OCI-M2 (cell line): Measurements from ENCODE around the gene KCNN2.
"Not testable (repeated sequence)": the region's sequence is repeated elsewhere in the genome, so short reads cannot be mapped to it uniquely, and the experiment has no call there.

ENCODE experiments used
- DNase-seq: peaks from one replicate; lab custom pipeline; 2025; ENCODE audit not compliant: unreplicated experiment; lab: John Stamatoyannopoulos, UW

Gene KCNN2

GRCh38 chr5:114418176-114419066 is 56.6 kb downstream of the KCNN2 start:
- no peak for DNase-seq

- no peak for DNase-seq
Measured at GRCh38 chr5:114419067-114419388, 57.2 kb downstream of the KCNN2 start.

- no peak for DNase-seq
Measured at GRCh38 chr5:114419959-114420358, 58.1 kb downstream of the KCNN2 start.

- no peak for DNase-seq
Measured at GRCh38 chr5:114427204-114427603, 65.3 kb downstream of the KCNN2 start.

GRCh38 chr5:114430532-114430931 is 68.7 kb downstream of the KCNN2 start:
- DNase-seq = no peak

GRCh38 chr5:114432684-114433083 is 70.8 kb downstream of the KCNN2 start:
- not testable (repeated sequence) for DNase-seq

- no peak for DNase-seq
Measured at GRCh38 chr5:114434396-114435219, 72.7 kb downstream of the KCNN2 start.

GRCh38 chr5:114435220-114435481 is 73.3 kb downstream of the KCNN2 start:
- no peak for DNase-seq

- no peak for DNase-seq
Measured at GRCh38 chr5:114435885-114436299, 74.0 kb downstream of the KCNN2 start.

- no peak for DNase-seq
Measured at GRCh38 chr5:114437936-114438335, 76.1 kb downstream of the KCNN2 start.

- no peak for DNase-seq
Measured at GRCh38 chr5:114438471-114438870, 76.6 kb downstream of the KCNN2 start.

GRCh38 chr5:114447084-114447773 is 85.4 kb downstream of the KCNN2 start:
- DNase-seq = no peak

- no peak for DNase-seq
Measured at GRCh38 chr5:114448481-114448880, 86.6 kb downstream of the KCNN2 start.

- no peak for DNase-seq
Measured at GRCh38 chr5:114449860-114450421, 88.1 kb downstream of the KCNN2 start.

GRCh38 chr5:114450437-114450836 is 88.6 kb downstream of the KCNN2 start:
- no peak for DNase-seq

GRCh38 chr5:114458726-114459125 is 96.9 kb downstream of the KCNN2 start:
- DNase-seq = no peak

GRCh38 chr5:114467171-114467570 is 105.3 kb downstream of the KCNN2 start:
- no peak for DNase-seq

- no peak for DNase-seq
Measured at GRCh38 chr5:114467729-114468128, 105.9 kb downstream of the KCNN2 start.

GRCh38 chr5:114469372-114469771 is 107.5 kb downstream of the KCNN2 start:
- DNase-seq = no peak

- DNase-seq = no peak
Measured at GRCh38 chr5:114471529-114471928, 109.7 kb downstream of the KCNN2 start.

- no peak for DNase-seq
Measured at GRCh38 chr5:114473541-114473940, 111.7 kb downstream of the KCNN2 start.
